WTC11 (cell line): Measurements from ENCODE around the gene ARVCF. TPM values are rescaled to one million over a fixed set of nuclear protein-coding genes. Genes with fewer than 3 reads are reported as not detected.

Source experiments
- ATF2 ChIP-seq: sonication (generic); formaldehyde crosslinking; IDR thresholded peaks from 2 replicates; pipeline ENCODE4 v1.8.1; 2022; ENCODE audit warnings: low read depth, missing genetic modification reagents, borderline replicate concordance
- ATF3 ChIP-seq: sonication (generic); formaldehyde crosslinking; conservative IDR thresholded peaks from 2 replicates; pipeline ENCODE4 v1.8.1; 2022; ENCODE audit warnings: mild to moderate bottlenecking, missing genetic modification reagents
- ELF4 ChIP-seq: sonication (generic); formaldehyde crosslinking; IDR thresholded peaks from 2 replicates; pipeline ENCODE4 v1.8.1; 2022; ENCODE audit warnings: low read depth, mild to moderate bottlenecking, moderate library complexity, missing genetic modification reagents
- FOXK1 ChIP-seq: sonication (generic); formaldehyde crosslinking; IDR thresholded peaks from 2 replicates; pipeline ENCODE4 v1.8.0; 2022; ENCODE audit warnings: mild to moderate bottlenecking, moderate library complexity, missing genetic modification reagents
- FOXP1 ChIP-seq: sonication (generic); formaldehyde crosslinking; IDR thresholded peaks from 2 replicates; pipeline ENCODE4 v1.8.0; 2022; ENCODE audit warnings: missing genetic modification reagents, mild to moderate bottlenecking, moderate library complexity, borderline replicate concordance
- FOXP4 ChIP-seq: sonication (generic); formaldehyde crosslinking; IDR thresholded peaks from 2 replicates; pipeline ENCODE4 v1.8.0; 2022; ENCODE audit warnings: mild to moderate bottlenecking, missing genetic modification reagents
- GABPB1 ChIP-seq: sonication (generic); formaldehyde crosslinking; IDR thresholded peaks from 2 replicates; pipeline ENCODE4 v1.8.1; 2023; ENCODE audit warnings: mild to moderate bottlenecking, missing genetic modification reagents
- NFE2L1 ChIP-seq: sonication (generic); formaldehyde crosslinking; IDR thresholded peaks from 2 replicates; pipeline ENCODE4 v1.8.1; 2023; ENCODE audit warnings: missing genetic modification reagents
- NR1H2 ChIP-seq: sonication (generic); formaldehyde crosslinking; IDR thresholded peaks from 2 replicates; pipeline ENCODE4 v1.9.0; 2021; ENCODE audit warnings: mild to moderate bottlenecking, moderate library complexity, missing genetic modification reagents
- NR3C1 ChIP-seq: sonication (generic); formaldehyde crosslinking; conservative IDR thresholded peaks from 2 replicates; pipeline ENCODE4 v1.8.1; 2023; ENCODE audit warnings: low read depth, mild to moderate bottlenecking, missing genetic modification reagents
- PRDM15 ChIP-seq: sonication (generic); formaldehyde crosslinking; IDR thresholded peaks from 2 replicates; pipeline ENCODE4 v1.8.0; 2022; ENCODE audit warnings: missing genetic modification reagents
- PREB ChIP-seq: sonication (generic); formaldehyde crosslinking; IDR thresholded peaks from 2 replicates; pipeline ENCODE4 v1.8.1; 2022; ENCODE audit warnings: mild to moderate bottlenecking, missing genetic modification reagents, moderate library complexity, borderline replicate concordance
- SOX15 ChIP-seq: fragments of 250-450 bp; sonication (Bioruptor Pico); IDR thresholded peaks from 2 replicates; pipeline ENCODE4 v1.9.0; 2021; ENCODE audit warnings: mild to moderate bottlenecking
- SP1 ChIP-seq: sonication (generic); formaldehyde crosslinking; conservative IDR thresholded peaks from 2 replicates; pipeline ENCODE4 v1.8.1; 2022; ENCODE audit warnings: missing genetic modification reagents
- TP53 ChIP-seq: sonication (generic); formaldehyde crosslinking; IDR thresholded peaks from 2 replicates; pipeline ENCODE4 v1.8.1; 2023; ENCODE audit warnings: mild to moderate bottlenecking, missing genetic modification reagents
- USF1 ChIP-seq: sonication (generic); formaldehyde crosslinking; IDR thresholded peaks from 2 replicates; pipeline ENCODE4 v1.8.0; 2022; ENCODE audit warnings: mild to moderate bottlenecking, missing genetic modification reagents
- ZBTB21 ChIP-seq: sonication (generic); formaldehyde crosslinking; IDR thresholded peaks from 2 replicates; pipeline ENCODE4 v1.8.1; 2023; ENCODE audit warnings: mild to moderate bottlenecking, missing genetic modification reagents, borderline replicate concordance
- ZNF671 ChIP-seq: fragments of 250-450 bp; sonication (Bioruptor Pico); IDR thresholded peaks from 2 replicates; pipeline ENCODE4 v1.8.0; 2021; ENCODE audit warnings: mild to moderate bottlenecking
- total RNA-seq: library from RNA; stranded (reverse); gene quantifications from 3 replicates; pipeline ENCODE4 v1.2.3, GENCODE V29; 2021

The ARVCF gene
- total RNA-seq, 1 experiment from 2014 or later, result 65.4 TPM

- TF ChIP-seq FOXP4 (CRISPR knock-in tag), result no peak
- peak; percentile 74 for TF ChIP-seq SP1 (CRISPR knock-in tag)
- no peak for TF ChIP-seq ATF2 (CRISPR knock-in tag)
- TF ChIP-seq NR3C1, result no peak
- peak; percentile 64; the same call in 1 of the 2 replicates for TF ChIP-seq ELF4 (CRISPR knock-in tag)
- peak; percentile 38; the same call in 1 of the 2 replicates for TF ChIP-seq FOXK1
- TF ChIP-seq TP53 (CRISPR knock-in tag), result no peak
- TF ChIP-seq PRDM15 (CRISPR knock-in tag), result no peak
- no peak for TF ChIP-seq ATF3 (CRISPR knock-in tag)
- TF ChIP-seq FOXP1 (CRISPR knock-in tag), result peak; percentile 33; the same call in 1 of the 2 replicates
- no peak for TF ChIP-seq ZNF671
- TF ChIP-seq USF1, result peak; percentile 90
- TF ChIP-seq PREB (CRISPR knock-in tag), result no peak
- TF ChIP-seq NR1H2 (CRISPR knock-in tag), result no peak
- no peak for TF ChIP-seq ZBTB21 (CRISPR knock-in tag)
- TF ChIP-seq NFE2L1 (CRISPR knock-in tag), result no peak
- no peak for TF ChIP-seq SOX15 (CRISPR knock-in tag)
- TF ChIP-seq GABPB1 (CRISPR knock-in tag), result no peak
Observed at GRCh38 chr22:19986410-19987341, 29.9 kb downstream of the ARVCF start (continued).
